GM12801 (cell line): ENCODE measurements around the gene C19orf12.

Experiments used
- TF ChIP-seq, protein P1 (sequence below): IDR thresholded peaks from one replicate; pipeline ENCODE4 v1.5.1; 2011; ENCODE audit warnings: control low read depth; ENCODE audit not compliant: insufficient read length; ENCODE audit errors: extremely low read depth

The C19orf12 gene

DNA sequence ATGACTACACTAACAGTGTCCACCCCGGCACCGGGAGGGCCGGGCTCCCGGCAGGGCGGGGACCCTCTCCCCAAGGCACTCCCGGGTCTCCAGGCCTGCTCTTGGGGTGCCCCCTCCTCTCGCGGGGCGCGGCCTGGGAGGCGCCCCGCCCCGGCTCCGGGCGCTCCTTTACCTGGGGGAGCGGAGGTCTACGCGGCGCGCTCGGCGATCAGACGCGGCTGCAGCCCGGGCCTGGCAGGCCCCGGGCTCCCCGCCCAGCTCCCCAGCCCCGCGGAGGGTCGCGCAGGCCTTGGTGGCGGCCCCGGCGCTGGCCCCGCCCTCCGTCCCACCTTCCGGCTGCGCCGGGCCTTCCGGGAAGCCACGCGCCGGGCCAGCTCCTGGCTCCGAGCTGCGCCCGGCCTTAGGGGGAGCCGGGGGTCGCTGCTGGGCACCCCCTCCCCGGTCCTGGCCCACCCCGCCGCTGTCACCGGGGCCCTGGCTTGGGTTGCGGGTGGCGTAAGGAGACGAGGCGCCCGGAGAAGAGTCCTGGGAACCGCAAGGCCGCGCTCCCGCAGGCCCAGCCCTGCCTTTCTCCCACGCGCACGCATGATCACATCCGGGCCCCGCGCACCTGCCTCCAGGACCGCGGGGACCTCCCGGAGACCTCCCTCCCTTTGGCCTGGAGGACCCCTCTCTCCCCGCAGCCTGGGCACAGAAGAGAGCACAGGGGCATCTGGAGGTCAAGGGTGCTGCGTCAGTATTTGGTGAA, at the start of gene C19orf12:
Gene C19orf12, minus strand, starts transcription at position 309 of the 748 bp plus-strand sequence. CDS start 6,848 bp downstream, outside the sequence.
- TF ChIP-seq, protein P1, sequence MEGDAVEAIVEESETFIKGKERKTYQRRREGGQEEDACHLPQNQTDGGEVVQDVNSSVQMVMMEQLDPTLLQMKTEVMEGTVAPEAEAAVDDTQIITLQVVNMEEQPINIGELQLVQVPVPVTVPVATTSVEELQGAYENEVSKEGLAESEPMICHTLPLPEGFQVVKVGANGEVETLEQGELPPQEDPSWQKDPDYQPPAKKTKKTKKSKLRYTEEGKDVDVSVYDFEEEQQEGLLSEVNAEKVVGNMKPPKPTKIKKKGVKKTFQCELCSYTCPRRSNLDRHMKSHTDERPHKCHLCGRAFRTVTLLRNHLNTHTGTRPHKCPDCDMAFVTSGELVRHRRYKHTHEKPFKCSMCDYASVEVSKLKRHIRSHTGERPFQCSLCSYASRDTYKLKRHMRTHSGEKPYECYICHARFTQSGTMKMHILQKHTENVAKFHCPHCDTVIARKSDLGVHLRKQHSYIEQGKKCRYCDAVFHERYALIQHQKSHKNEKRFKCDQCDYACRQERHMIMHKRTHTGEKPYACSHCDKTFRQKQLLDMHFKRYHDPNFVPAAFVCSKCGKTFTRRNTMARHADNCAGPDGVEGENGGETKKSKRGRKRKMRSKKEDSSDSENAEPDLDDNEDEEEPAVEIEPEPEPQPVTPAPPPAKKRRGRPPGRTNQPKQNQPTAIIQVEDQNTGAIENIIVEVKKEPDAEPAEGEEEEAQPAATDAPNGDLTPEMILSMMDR: no peak

DNA sequence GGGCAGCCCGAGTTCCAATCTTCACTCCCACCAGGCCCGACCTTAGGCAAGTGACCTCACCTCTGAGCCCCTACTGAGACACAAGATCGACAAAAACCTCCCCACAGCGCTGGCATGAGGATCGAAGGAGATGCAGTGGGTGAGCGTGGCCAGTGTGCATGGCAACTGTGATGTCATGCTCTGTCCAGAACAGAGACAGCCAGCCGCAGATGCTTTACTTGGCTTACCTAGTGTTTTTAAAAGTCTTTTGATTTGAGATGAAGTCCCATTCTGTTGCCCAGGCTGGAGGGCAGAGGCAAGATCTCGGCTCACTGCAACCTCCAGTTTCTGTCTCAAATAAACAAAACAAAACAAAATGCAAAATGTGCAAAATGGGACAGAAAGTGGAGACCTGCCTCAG, 49.3 kb upstream of the C19orf12 start:
- TF ChIP-seq, protein P1: no peak

DNA sequence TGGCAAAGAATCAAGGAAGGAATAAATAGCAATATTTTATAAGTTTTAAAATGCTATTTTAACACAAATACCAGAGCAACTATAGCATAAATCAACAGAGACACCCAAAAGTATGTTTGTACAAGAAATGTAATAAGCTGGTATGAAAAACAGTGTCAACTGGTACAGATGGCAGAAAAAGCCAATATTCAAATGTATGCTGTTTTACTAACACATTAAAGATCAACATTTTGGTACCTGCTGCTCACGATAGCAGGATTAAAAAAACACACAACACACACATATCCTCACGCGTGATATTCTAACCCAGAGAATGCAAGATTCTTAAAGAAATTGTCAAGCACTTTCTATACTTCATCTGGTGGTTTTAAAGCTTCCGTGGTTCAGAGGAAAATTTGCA, 48.1 kb upstream of the C19orf12 start:
- TF ChIP-seq, protein P1: no peak

DNA sequence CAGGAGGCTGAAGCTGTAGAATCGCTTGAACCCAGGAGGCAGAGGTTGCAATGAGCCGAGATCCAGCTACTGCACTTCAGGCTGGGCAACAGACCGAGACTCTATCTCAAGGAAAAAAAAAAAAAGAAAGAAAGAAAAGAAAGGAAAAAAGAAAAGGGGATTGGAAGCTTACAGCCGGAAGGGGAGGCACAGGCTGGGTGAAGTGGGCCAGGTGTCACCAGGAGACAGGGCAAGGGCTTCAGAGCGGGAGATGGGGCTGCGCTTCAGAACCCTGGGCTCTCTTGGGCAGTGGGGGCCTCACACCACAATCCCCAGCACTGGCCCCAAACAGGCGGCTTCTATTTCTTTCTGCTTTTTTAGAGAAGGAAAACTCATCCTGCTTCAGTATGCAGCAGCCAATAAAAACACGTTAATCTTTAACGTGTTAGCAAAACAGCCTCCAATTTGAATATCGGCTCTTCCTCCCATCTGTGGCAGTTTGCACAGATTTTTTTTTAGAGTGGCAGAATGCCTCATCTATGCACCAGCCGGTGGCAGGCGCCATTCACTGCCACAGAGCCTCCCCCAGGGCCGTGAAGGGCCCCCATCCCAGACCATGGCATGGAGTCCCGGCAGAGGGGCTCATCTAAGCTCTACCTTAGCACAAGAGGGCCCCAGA, 46.6 kb upstream of the C19orf12 start:
- TF ChIP-seq, protein P1: no peak

DNA sequence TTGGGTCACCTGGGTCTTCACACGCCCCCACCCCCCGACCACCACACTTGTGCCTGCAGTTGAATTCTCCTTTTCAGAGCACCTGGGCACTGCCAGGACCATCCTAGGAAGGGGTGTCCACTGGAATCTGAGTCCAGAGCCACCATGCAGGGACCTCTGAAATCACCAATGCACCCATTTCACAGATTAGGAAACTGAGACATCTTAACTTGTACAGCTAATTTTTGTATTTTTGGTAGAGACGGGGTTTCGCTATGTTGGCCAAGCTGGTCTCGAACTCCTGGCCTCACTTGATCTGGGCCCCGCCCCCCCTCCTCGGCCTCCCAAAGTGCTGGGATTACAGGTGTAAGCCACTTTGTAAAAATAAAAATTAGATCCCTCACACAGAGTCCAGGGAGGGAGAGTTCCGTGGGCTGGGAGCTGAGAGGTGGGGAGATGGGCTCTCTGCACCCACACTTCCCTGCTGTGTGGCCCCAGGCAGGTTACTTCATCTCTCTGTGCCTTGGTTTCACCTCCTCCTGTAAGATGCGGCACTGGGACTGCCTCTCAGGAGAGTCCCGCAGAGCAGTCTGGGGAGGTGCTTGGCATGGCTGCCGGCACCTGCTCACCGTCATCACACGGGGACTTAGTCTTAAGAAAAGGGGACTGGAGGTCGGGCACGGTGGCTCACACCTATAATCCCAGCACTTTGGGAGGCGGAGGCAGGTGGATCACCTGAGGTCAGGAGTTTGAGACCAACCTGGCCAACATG, 45.9 kb upstream of the C19orf12 start:
- TF ChIP-seq, protein P1: no peak

DNA sequence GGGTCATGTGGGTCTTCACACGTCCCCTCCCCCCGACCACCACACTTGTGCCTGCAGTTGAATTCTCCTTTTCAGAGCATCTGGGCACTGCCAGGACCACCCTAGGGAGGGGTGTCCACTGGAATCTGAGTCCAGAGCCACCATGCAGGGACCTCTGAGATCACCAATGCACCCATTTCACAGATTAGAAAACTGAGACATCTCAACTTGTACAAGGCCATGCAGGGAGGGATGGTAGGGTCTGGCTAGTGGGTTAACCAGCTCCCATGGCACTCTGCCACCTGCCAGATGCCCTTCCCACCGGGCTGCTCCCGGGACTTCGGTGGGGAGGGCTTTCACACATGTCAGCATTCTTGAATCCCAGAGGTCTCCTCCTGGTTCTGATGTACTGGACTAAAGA, 44.3 kb upstream of the C19orf12 start:
- TF ChIP-seq, protein P1: no peak

DNA sequence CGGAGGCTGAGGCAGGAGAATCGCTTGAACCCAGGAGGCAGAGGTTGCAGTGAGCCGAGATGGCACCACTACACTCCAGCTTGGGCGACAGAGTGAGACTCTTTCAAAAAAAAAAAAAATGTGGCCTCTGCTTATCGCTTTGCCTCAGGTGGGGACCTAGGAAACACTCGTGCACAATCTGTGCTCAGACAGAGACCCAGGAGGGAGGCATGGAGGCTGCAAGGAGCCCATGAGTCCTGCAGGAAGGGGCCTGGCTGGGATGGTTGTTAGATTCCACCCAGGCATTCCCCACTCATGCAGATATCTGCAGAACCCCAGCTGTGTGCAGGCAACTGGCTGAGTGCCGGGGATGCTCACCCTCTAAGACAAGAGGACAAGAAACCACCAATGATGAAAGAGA, 43.8 kb upstream of the C19orf12 start:
- TF ChIP-seq, protein P1: no peak
